Measurements from ENCODE around the gene PRAMEF33.
"Not testable (repeated sequence)": the region's sequence is repeated elsewhere in the genome, so short reads cannot be mapped to it uniquely, and the experiment has no call there.

Gene PRAMEF33

GRCh38 chr1:13356774-13357173 lies 53.4 kb downstream of the PRAMEF33 start:
- in situ Hi-C loops (cut with MboI; ENCODE audit: low sequenced_read_pairs, unreplicated experiment), result not testable (repeated sequence)
- peak; percentile 51 for TF ChIP-seq CTCF (IDR thresholded peaks at IDR 0.05; ENCODE audit: borderline replicate concordance, control extremely low read depth, extremely low read depth, insufficient read depth, missing control alignments)
- DNase-seq (ENCODE audit: low spot score), result peak; percentile 36
